ENCODE measurements around the gene DKK2.
A peak's percentile ranks its signal among the peaks of the same experiment; 100 is the strongest.

Gene DKK2

GRCh38 chr4:107060388-107060787 lies 24.3 kb upstream of the DKK2 start:
- TF ChIP-seq CTCF (conservative IDR thresholded peaks at IDR 0.05) (no peak), ZFX (IDR thresholded peaks at IDR 0.05) (no peak)

GRCh38 chr4:107058828-107059227 lies 22.7 kb upstream of the DKK2 start:
- no peak overlapping the region for H3K27ac ChIP-seq
- TF ChIP-seq ZFX (IDR thresholded peaks at IDR 0.05) (no peak), CTCF (conservative IDR thresholded peaks at IDR 0.05) (no peak)

More at GRCh38 chr4:107060388-107060787, 24.3 kb upstream of the DKK2 start:
- no peak overlapping the region for H3K27ac ChIP-seq

- H3K27ac ChIP-seq: no peak overlapping the region
- TF ChIP-seq CTCF (conservative IDR thresholded peaks at IDR 0.05) (peak; percentile 68), ZFX (IDR thresholded peaks at IDR 0.05) (no peak)
Observed at GRCh38 chr4:107050525-107051135, 14.5 kb upstream of the DKK2 start.

GRCh38 chr4:107046261-107046660 lies 10.1 kb upstream of the DKK2 start:
- no peak for TF ChIP-seq CTCF (conservative IDR thresholded peaks at IDR 0.05)
- no peak for TF ChIP-seq ZFX (IDR thresholded peaks at IDR 0.05)

GRCh38 chr4:107044170-107044569 lies 8.1 kb upstream of the DKK2 start:
- TF ChIP-seq ZFX (IDR thresholded peaks at IDR 0.05): no peak
- TF ChIP-seq CTCF (conservative IDR thresholded peaks at IDR 0.05): peak; percentile 53
- no peak overlapping the region for H3K27ac ChIP-seq

More at GRCh38 chr4:107046261-107046660, 10.1 kb upstream of the DKK2 start:
- H3K27ac ChIP-seq: no peak overlapping the region

- H3K27ac ChIP-seq: no peak overlapping the region
- TF ChIP-seq CTCF (conservative IDR thresholded peaks at IDR 0.05) (peak; percentile 51), ZFX (IDR thresholded peaks at IDR 0.05) (no peak)
Observed at GRCh38 chr4:107037199-107037584, 1.1 kb upstream of the DKK2 start.

GRCh38 chr4:107036584-107037198 lies 578 bp upstream of the DKK2 start:
- no peak overlapping the region for H3K27ac ChIP-seq
- TF ChIP-seq CTCF (conservative IDR thresholded peaks at IDR 0.05): no peak
- no peak for TF ChIP-seq ZFX (IDR thresholded peaks at IDR 0.05)
